Cortex of kidney (tissue), 1 donor: ENCODE results near the gene MCF2L.
"Not testable (repeated sequence)": the region's sequence is repeated elsewhere in the genome, so short reads cannot be mapped to it uniquely, and the experiment has no call there.

Experiments
- DNase-seq: peaks from one replicate; lab custom pipeline; 2025; lab: John Stamatoyannopoulos, UW

Gene MCF2L

GRCh38 chr13:113016526-113017295, 47.7 kb downstream of the MCF2L start:
- no peak for DNase-seq

- no peak for DNase-seq
These were observed 48.6 kb downstream of the MCF2L start for GRCh38 chr13:113017506-113018215.

GRCh38 chr13:113018676-113019465, 49.9 kb downstream of the MCF2L start:
- no peak for DNase-seq

- DNase-seq = no peak
These were observed 51.5 kb downstream of the MCF2L start for GRCh38 chr13:113020323-113021080.

- DNase-seq = no peak
These were observed 52.4 kb downstream of the MCF2L start for GRCh38 chr13:113021391-113021790.

GRCh38 chr13:113021811-113022210, 52.8 kb downstream of the MCF2L start:
- DNase-seq = no peak

GRCh38 chr13:113022391-113022744, 53.4 kb downstream of the MCF2L start:
- no peak for DNase-seq

GRCh38 chr13:113022745-113023574, 53.9 kb downstream of the MCF2L start:
- no peak for DNase-seq

GRCh38 chr13:113023694-113024430, 54.8 kb downstream of the MCF2L start:
- no peak for DNase-seq

- no peak for DNase-seq
These were observed 55.5 kb downstream of the MCF2L start for GRCh38 chr13:113024466-113024865.

- no peak for DNase-seq
These were observed 57.4 kb downstream of the MCF2L start for GRCh38 chr13:113026391-113026910.

- DNase-seq = no peak
These were observed 58.1 kb downstream of the MCF2L start for GRCh38 chr13:113027095-113027494.

GRCh38 chr13:113027566-113027965, 58.6 kb downstream of the MCF2L start:
- DNase-seq = no peak

GRCh38 chr13:113028336-113029060, 59.5 kb downstream of the MCF2L start:
- no peak for DNase-seq

- no peak for DNase-seq
These were observed 60.0 kb downstream of the MCF2L start for GRCh38 chr13:113029061-113029445.

GRCh38 chr13:113029487-113030258, 60.7 kb downstream of the MCF2L start:
- DNase-seq = no peak

GRCh38 chr13:113030259-113030640, 61.2 kb downstream of the MCF2L start:
- DNase-seq = not testable (repeated sequence)

- DNase-seq = no peak
These were observed 62.5 kb downstream of the MCF2L start for GRCh38 chr13:113031465-113031864.

- no peak for DNase-seq
These were observed 63.3 kb downstream of the MCF2L start for GRCh38 chr13:113032291-113032690.
